K562 (cell line): ENCODE data around the gene ZSWIM7. TPM values are rescaled to one million over a fixed set of nuclear protein-coding genes. Genes with fewer than 3 reads are reported as not detected.

Experiments
- BRF1 ChIP-seq: IDR thresholded peaks from 3 replicates; pipeline ENCODE4 v1.6.1; 2011; ENCODE audit warnings: borderline replicate concordance, mild to moderate bottlenecking; ENCODE audit not compliant: insufficient read length; ENCODE audit errors: extremely low read depth
- FOSL1 ChIP-seq: fragments of 200-800 bp; sonication (Bioruptor generic); conservative IDR thresholded peaks from 2 replicates; pipeline ENCODE4 v1.6.1; 2016; ENCODE audit warnings: missing genetic modification characterization, missing compliant biosample characterization
- IRF1 ChIP-seq: sonication (generic); formaldehyde crosslinking; IDR thresholded peaks from 2 replicates; pipeline ENCODE4 v1.8.0; 2022; ENCODE audit warnings: missing genetic modification reagents, mild to moderate bottlenecking, borderline replicate concordance
- MTA3 ChIP-seq: fragments of 450-650 bp; formaldehyde crosslinking; IDR thresholded peaks from 2 replicates; pipeline ENCODE4 v1.6.1; 2017; ENCODE audit warnings: mild to moderate bottlenecking, borderline replicate concordance
- RREB1 ChIP-seq: fragments of 250-450 bp; sonication (Bioruptor Pico); IDR thresholded peaks from 2 replicates; pipeline ENCODE4 v1.4.0; 2020
- SLC30A9 ChIP-seq: fragments of 250-450 bp; sonication (Bioruptor Pico); IDR thresholded peaks from 2 replicates; pipeline ENCODE4 v1.8.0; 2022; ENCODE audit warnings: mild to moderate bottlenecking, moderate library complexity
- SREBF2 ChIP-seq: sonication (generic); formaldehyde crosslinking; IDR thresholded peaks from 2 replicates; pipeline ENCODE4 v1.4.0; 2020; ENCODE audit warnings: mild to moderate bottlenecking, missing genetic modification reagents
- SRF ChIP-seq, 2 experiments: fragments of 250-450, 450-650 bp in 1 of 2; sonication (Bioruptor Pico) in 1 of 2; sonication (generic) in 1 of 2; formaldehyde crosslinking; IDR thresholded peaks; 2 replicates each; pipeline versions ENCODE4 v1.5.0 to v1.5.1; 2020 to 2022; ENCODE audit warnings: mild to moderate bottlenecking in 1 of 2, missing genetic modification reagents in 1 of 2
- ZFP1 ChIP-seq: fragments of 450-650 bp; formaldehyde crosslinking; IDR thresholded peaks from 2 replicates; pipeline ENCODE4 v1.4.0; 2020; ENCODE audit warnings: mild to moderate bottlenecking, mixed read lengths
- ZNF232 ChIP-seq: sonication (generic); formaldehyde crosslinking; IDR thresholded peaks from 2 replicates; pipeline ENCODE4 v1.8.0; 2022; ENCODE audit warnings: mild to moderate bottlenecking, missing genetic modification reagents
- ZNF253 ChIP-seq: fragments of 250-450 bp; sonication (Bioruptor Pico); conservative IDR thresholded peaks from 2 replicates; pipeline ENCODE4 v1.6.1; 2021; ENCODE audit warnings: mild to moderate bottlenecking
- ZNF384 ChIP-seq: IDR thresholded peaks from 2 replicates; pipeline ENCODE4 v1.6.1; 2012; ENCODE audit warnings: low read depth, low read length, improper control_type of control experiment
- ZNF707 ChIP-seq: fragments of 250-450 bp; sonication (Bioruptor Pico); conservative IDR thresholded peaks from 2 replicates; pipeline ENCODE4 v1.8.0; 2022; ENCODE audit warnings: inconsistent platforms, mild to moderate bottlenecking, moderate library complexity
- ZNF76 ChIP-seq: fragments of 250-450 bp; sonication (Bioruptor Pico); IDR thresholded peaks from 2 replicates; pipeline ENCODE4 v1.4.0; 2020; ENCODE audit warnings: mild to moderate bottlenecking, moderate library complexity, borderline replicate concordance
- polyA plus RNA-seq, 8 experiments: library from polyadenylated mRNA; depleted of rRNA in 4 of 8; stranded (reverse) in 5 of 8; unstranded in 3 of 8; fragments of >200 nt; fragmentation: Nextera tagmentation in 2 of 8; fragmentation: Illumina TruSeq in 1 of 8; extraction: Ambion mirVana in 2 of 8; extraction: Trizol in 1 of 8; gene quantifications; 2 replicates each; pipeline versions ENCODE4 v1.2.1 to v1.2.3, GENCODE V29; 2011 to 2014; ENCODE audit warnings: inconsistent platforms in 1 of 8, missing spikeins in 1 of 8
- total RNA-seq, 7 experiments: library from RNA; depleted of rRNA in 6 of 7; stranded (reverse); fragments of >200 nt in 6 of 7; fragmentation: Illumina TruSeq in 2 of 7; extraction: Trizol in 2 of 7; gene quantifications; 2 replicates each; pipeline versions ENCODE4 v1.2.1 to v1.2.3, GENCODE V29; 2011 to 2021; ENCODE audit warnings: low replicate concordance in 1 of 7
- TF ChIP-seq, protein P1 (sequence below): fragments of 250-450 bp; sonication (Bioruptor Pico); IDR thresholded peaks from 2 replicates; pipeline ENCODE4 v1.5.0; 2020; ENCODE audit warnings: mild to moderate bottlenecking, borderline replicate concordance
- TF ChIP-seq, protein P2 (sequence below): sonication (generic); formaldehyde crosslinking; IDR thresholded peaks from 2 replicates; pipeline ENCODE4 v1.8.1; 2023; ENCODE audit warnings: mild to moderate bottlenecking, missing genetic modification reagents

Gene ZSWIM7
- total and polyA plus RNA-seq, 9 of the 15 experiments (the other 6 are each of a cell fraction or from before 2014, with no cell fraction given), result 5.9 to 18.7 (median 9.5) TPM

DNA sequence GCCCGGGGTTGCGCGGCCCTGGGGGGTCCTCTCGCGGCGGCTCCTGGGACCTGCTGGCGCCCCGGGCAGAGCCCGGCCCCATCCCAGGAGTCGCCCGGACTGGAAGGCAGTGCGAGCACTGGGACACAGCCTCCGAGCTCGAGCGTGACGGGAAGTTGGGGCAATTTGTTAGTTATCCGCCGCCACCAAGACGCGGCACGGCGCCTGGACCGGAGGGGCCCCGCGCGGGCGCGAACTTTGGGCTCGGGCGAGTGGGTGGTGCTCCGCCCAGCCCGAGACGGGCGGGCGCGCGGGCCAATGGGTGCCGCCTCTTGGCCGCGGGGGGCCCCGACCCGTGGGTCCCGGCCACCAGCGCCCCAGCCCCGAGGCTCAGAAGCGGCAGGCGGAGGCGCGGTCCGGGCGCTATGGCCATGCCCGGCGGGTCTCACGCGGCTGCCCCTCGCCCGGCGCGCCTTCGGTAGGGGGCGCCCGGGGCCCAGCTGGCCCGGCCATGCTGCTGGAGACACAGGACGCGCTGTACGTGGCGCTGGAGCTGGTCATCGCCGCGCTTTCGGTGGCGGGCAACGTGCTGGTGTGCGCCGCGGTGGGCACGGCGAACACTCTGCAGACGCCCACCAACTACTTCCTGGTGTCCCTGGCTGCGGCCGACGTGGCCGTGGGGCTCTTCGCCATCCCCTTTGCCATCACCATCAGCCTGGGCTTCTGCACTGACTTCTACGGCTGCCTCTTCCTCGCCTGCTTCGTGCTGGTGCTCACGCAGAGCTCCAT lies 54.6 kb downstream of the ZSWIM7 start, which contains the start of gene ADORA2B (continued):
- TF ChIP-seq RREB1 (CRISPR knock-in tag), result no peak
- no peak for TF ChIP-seq SLC30A9 (CRISPR knock-in tag)
- peak; percentile 45; the same call in 1 of the 2 replicates for TF ChIP-seq MTA3
- TF ChIP-seq, protein P1, sequence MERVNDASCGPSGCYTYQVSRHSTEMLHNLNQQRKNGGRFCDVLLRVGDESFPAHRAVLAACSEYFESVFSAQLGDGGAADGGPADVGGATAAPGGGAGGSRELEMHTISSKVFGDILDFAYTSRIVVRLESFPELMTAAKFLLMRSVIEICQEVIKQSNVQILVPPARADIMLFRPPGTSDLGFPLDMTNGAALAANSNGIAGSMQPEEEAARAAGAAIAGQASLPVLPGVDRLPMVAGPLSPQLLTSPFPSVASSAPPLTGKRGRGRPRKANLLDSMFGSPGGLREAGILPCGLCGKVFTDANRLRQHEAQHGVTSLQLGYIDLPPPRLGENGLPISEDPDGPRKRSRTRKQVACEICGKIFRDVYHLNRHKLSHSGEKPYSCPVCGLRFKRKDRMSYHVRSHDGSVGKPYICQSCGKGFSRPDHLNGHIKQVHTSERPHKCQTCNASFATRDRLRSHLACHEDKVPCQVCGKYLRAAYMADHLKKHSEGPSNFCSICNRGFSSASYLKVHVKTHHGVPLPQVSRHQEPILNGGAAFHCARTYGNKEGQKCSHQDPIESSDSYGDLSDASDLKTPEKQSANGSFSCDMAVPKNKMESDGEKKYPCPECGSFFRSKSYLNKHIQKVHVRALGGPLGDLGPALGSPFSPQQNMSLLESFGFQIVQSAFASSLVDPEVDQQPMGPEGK (CRISPR knock-in tag), result no peak
- no peak for TF ChIP-seq ZNF253
- no peak for TF ChIP-seq ZNF707 (CRISPR knock-in tag)
- no peak for TF ChIP-seq IRF1
- TF ChIP-seq SRF (CRISPR knock-in tag; IDR thresholded peaks at IDR 0.05), result no peak
- no peak for TF ChIP-seq ZNF232 (CRISPR knock-in tag)
- TF ChIP-seq ZNF76 (CRISPR knock-in tag), result no peak
- TF ChIP-seq SREBF2, result no peak
- TF ChIP-seq BRF1, result no peak
- TF ChIP-seq, protein P2, sequence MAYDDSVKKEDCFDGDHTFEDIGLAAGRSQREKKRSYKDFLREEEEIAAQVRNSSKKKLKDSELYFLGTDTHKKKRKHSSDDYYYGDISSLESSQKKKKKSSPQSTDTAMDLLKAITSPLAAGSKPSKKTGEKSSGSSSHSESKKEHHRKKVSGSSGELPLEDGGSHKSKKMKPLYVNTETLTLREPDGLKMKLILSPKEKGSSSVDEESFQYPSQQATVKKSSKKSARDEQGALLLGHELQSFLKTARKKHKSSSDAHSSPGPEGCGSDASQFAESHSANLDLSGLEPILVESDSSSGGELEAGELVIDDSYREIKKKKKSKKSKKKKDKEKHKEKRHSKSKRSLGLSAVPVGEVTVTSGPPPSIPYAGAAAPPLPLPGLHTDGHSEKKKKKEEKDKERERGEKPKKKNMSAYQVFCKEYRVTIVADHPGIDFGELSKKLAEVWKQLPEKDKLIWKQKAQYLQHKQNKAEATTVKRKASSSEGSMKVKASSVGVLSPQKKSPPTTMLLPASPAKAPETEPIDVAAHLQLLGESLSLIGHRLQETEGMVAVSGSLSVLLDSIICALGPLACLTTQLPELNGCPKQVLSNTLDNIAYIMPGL (CRISPR knock-in tag), result peak; percentile 68; the same call in 1 of the 2 replicates
- no peak for TF ChIP-seq FOSL1 (tag)
- no peak for TF ChIP-seq ZNF384
- TF ChIP-seq ZFP1, result no peak
